ENCODE data around the gene AGXT2. TPM values are rescaled to one million over a fixed set of nuclear protein-coding genes. Genes with fewer than 3 reads are reported as not detected.

AGXT2 gene
- total and polyA plus RNA-seq, 2 of the 13 experiments (the other 11 are each of a cell fraction or from before 2014, with no cell fraction given): 0.04 to 0.13 TPM

DNA sequence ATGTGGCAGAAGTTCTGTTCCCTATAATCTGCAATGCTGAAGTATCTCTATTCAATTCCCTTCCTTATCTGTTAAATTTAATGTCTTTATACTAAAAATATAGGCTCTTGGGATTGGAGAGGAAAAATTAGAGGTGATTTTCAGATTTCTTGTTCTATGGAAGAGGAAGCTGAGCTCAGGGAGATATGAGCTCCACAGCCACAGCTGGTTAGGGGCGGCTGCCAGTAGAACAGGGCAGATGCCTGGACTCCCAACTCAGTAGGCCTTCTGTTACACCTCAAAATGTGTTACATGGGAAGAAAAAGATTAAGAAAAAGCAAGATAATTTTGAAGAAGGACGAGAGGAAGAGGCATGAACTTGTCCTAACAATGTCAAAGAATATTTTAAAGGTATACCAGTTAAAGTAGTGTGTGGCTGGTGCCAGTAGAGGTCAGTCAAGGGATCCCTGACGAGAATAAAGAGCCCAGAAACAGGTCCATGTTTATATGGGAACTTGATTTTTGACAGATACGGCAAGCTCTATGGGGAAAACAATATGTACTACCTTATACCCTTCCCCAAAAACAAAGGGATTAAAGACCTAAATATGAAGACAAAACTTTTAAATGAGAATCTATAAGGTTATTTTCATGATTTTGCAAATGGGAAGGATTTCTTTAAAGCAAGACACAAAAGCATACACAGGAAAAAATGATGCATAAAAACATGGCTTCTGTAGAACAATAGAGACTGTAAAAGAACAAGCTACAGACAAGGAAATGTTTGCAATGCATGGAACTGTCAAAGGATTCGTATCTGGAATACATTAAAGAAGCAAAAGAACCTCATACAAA, 89.7 kb downstream of the AGXT2 start:
- no TSS peak for BruUV-seq (replicated peaks)
- peak; percentile 71 for FAIRE-seq
- intact Hi-C loops (cut with micrococcal nuclease; ENCODE audit: unreplicated experiment): loop anchor here (1.0 kb wide), 2 partner anchors 9 to 45 kb away; no protein-coding TSS in a partner anchor
- TF ChIP-seq, protein P1, sequence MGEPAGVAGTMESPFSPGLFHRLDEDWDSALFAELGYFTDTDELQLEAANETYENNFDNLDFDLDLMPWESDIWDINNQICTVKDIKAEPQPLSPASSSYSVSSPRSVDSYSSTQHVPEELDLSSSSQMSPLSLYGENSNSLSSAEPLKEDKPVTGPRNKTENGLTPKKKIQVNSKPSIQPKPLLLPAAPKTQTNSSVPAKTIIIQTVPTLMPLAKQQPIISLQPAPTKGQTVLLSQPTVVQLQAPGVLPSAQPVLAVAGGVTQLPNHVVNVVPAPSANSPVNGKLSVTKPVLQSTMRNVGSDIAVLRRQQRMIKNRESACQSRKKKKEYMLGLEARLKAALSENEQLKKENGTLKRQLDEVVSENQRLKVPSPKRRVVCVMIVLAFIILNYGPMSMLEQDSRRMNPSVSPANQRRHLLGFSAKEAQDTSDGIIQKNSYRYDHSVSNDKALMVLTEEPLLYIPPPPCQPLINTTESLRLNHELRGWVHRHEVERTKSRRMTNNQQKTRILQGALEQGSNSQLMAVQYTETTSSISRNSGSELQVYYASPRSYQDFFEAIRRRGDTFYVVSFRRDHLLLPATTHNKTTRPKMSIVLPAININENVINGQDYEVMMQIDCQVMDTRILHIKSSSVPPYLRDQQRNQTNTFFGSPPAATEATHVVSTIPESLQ (CRISPR knock-in tag; conservative IDR thresholded peaks at IDR 0.05): no peak
- TF ChIP-seq ZNF567 (CRISPR knock-in tag; IDR thresholded peaks at IDR 0.05; ENCODE audit: borderline replicate concordance): no peak
- TF ChIP-seq ZNF430 (CRISPR knock-in tag; IDR thresholded peaks at IDR 0.05): no peak
- TF ChIP-seq, protein P2, sequence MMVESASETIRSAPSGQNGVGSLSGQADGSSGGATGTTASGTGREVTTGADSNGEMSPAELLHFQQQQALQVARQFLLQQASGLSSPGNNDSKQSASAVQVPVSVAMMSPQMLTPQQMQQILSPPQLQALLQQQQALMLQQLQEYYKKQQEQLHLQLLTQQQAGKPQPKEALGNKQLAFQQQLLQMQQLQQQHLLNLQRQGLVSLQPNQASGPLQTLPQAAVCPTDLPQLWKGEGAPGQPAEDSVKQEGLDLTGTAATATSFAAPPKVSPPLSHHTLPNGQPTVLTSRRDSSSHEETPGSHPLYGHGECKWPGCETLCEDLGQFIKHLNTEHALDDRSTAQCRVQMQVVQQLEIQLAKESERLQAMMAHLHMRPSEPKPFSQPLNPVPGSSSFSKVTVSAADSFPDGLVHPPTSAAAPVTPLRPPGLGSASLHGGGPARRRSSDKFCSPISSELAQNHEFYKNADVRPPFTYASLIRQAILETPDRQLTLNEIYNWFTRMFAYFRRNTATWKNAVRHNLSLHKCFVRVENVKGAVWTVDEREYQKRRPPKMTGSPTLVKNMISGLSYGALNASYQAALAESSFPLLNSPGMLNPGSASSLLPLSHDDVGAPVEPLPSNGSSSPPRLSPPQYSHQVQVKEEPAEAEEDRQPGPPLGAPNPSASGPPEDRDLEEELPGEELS (CRISPR knock-in tag; IDR thresholded peaks at IDR 0.05): no peak
- no peak for TF ChIP-seq ETV6 (CRISPR knock-in tag; conservative IDR thresholded peaks at IDR 0.05)
- TF ChIP-seq ZXDC (CRISPR knock-in tag; IDR thresholded peaks at IDR 0.05): no peak
- no peak for TF ChIP-seq BRF2 (CRISPR knock-in tag; IDR thresholded peaks at IDR 0.05)
- TF ChIP-seq ZBTB38 (CRISPR knock-in tag; IDR thresholded peaks at IDR 0.05): no peak
- TF ChIP-seq, protein P3, sequence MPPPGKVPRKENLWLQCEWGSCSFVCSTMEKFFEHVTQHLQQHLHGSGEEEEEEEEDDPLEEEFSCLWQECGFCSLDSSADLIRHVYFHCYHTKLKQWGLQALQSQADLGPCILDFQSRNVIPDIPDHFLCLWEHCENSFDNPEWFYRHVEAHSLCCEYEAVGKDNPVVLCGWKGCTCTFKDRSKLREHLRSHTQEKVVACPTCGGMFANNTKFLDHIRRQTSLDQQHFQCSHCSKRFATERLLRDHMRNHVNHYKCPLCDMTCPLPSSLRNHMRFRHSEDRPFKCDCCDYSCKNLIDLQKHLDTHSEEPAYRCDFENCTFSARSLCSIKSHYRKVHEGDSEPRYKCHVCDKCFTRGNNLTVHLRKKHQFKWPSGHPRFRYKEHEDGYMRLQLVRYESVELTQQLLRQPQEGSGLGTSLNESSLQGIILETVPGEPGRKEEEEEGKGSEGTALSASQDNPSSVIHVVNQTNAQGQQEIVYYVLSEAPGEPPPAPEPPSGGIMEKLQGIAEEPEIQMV (CRISPR knock-in tag; IDR thresholded peaks at IDR 0.05; ENCODE audit: low read depth): no peak
- no peak for TF ChIP-seq SUZ12 (IDR thresholded peaks at IDR 0.05; ENCODE audit: low read depth, low read length)
- TF ChIP-seq GZF1 (CRISPR knock-in tag; IDR thresholded peaks at IDR 0.05): no peak
- TF ChIP-seq ZNF790 (CRISPR knock-in tag; IDR thresholded peaks at IDR 0.05; ENCODE audit: borderline replicate concordance): no peak
- TF ChIP-seq SIN3A (IDR thresholded peaks at IDR 0.05; ENCODE audit: borderline replicate concordance, low read depth, low read length): no peak
- no peak for TF ChIP-seq MED13 (CRISPR knock-in tag; IDR thresholded peaks at IDR 0.05)

More for the DNA sequence above, 89.7 kb downstream of the AGXT2 start:
- no peak overlapping the region for H2AFZ ChIP-seq (ENCODE audit: low read length)
- no peaks in the 10 kb centered on the region for H3K9me3 ChIP-seq (ENCODE audit: low read length)
- peaks cover 7% of the 10 kb centered on the region for H3K4me1 ChIP-seq (ENCODE audit: insufficient read depth, low read length)
- H3K4me3 ChIP-seq (replicated peaks in 1 of 3; ENCODE audit: insufficient read depth in 1 of 3, low read depth in 2 of 3, low read length in 3 of 3): no peak overlapping the region
- in situ Hi-C loops (cut with HindIII; ENCODE audit: extremely low pct_ligation_motif_present, low pct_unique_long_range_greater_than_20kb): no loop called here
- H4K20me1 ChIP-seq (ENCODE audit: insufficient read depth, low read length): no peaks in the 10 kb centered on the region
- POLR2A ChIA-PET: interaction anchor here (1.3 kb wide), 1 partner anchor 28 kb away, joined by 3 read pairs; no protein-coding TSS in a partner anchor
- ATAC-seq: peak; percentile 94
- CTCF ChIA-PET (ENCODE audit: low intra/inter-chr PET ratio, low total read pairs): interaction anchor here (1.5 to 3.0 kb wide), 2 partner anchors 45 to 244 kb away, joined by 3 to 24 read pairs; no protein-coding TSS in a partner anchor
- H3K36me3 ChIP-seq (replicated peaks in 1 of 2; ENCODE audit: control insufficient read depth in 1 of 2, insufficient read depth in 2 of 2, low read length in 2 of 2): no peaks in the 10 kb centered on the region; a peak in 1 of 5 replicates
- WGBS (ENCODE audit: low lambda C conversion rate): 54% methylated on average over 5 of the region's 5 CpGs
- H3K27me3 ChIP-seq (ENCODE audit: control insufficient read depth in 1 of 2, insufficient read depth in 2 of 2, low read length in 2 of 2): no peaks in the 10 kb centered on the region
- no peak overlapping the region for H3K27ac ChIP-seq (ENCODE audit: extremely low read length, insufficient read depth, low read length)
- DNase-seq (ENCODE audit: low spot score): peak; percentile 30
- no peak overlapping the region for H3K9ac ChIP-seq (ENCODE audit: insufficient read depth, low read depth, low read length)
- no peak overlapping the region for H3K4me2 ChIP-seq (ENCODE audit: low read depth, low read length)
- no peaks in the 10 kb centered on the region for H3K79me2 ChIP-seq (ENCODE audit: insufficient read depth, low read length)
